Stimulated activated CD8-positive, alpha-beta memory T cell treated with anti-CD3 and anti-CD28 coated beads, Interleukin-7, amount 100 ng/mL, for 48 hours (primary cell): Measurements from ENCODE around the gene SNRNP200.

ENCODE experiments used
- DNase-seq, 2 donors: peaks; one replicate each; pipeline ENCODE4 v3.0.0-alpha.2; 2020; ENCODE audit warnings: low read depth in 1 of 2; ENCODE audit errors: extremely low read depth in 1 of 2

SNRNP200 gene

DNA sequence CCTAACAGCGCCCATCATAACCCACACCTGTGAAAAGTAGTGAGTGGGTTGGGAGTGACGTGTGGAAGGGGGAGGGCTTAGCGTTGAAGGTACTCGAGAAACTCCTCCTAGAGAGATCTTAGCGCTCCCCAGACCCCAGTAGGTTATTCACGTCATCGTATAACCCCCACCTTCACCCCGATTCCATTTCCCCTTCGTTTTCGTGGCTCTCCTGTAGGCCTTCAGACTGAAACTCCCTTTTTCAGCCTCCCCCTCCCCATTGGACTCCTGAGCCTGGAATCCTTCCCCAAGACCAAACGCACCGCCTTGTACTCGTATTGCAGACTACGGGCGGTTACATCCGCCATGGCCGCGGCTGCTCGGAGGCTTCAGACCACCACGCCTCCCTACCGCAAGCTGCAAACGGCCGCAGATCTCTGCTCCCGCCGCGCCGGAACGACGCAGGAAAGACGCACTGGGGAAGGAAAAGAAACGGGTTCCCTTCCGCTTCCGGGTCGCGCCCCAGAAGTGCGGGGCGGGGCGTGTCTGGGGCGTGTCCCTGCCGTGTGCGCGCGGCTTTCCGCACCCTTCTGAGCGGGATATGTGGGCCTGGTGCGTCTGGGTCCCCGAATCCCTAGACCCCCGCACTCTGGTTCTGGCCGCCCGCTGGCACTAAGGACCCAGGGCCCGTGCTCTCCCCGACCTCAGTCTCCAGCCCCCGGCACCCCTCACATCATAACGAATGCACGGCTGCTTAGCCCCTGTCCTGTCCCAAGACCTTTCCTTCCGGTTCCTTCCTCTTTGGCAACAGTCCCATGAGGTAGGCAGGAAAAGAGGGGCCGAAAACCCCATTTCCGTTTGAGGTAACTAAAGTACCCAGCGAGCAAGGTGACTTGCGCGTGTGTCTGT, at the start of gene SNRNP200:
Gene SNRNP200, minus strand, starts transcription at position 456 of the 888 bp plus-strand sequence. Its CDS starts 109 bp downstream, at position 347.
- DNase-seq, result peak; percentile 78 to 84

DNA sequence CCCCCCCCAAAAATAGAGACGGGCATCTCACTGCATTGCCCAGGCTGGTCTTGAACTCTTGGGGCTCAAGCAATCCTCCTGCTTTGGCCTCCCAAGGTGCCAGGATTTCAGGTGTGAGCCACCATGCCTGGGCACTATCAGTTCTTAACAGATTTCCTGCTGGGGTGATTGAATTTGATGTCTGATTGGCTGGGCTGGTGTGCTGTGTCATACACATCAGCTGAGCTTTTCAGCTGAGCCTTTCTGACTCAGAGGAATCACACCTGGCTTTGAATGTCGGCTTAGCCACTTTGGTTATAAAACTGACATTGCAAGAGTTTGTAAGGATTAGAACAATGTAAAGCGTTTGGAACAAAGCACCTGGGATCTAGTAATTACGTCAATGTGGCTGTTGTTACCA, 49.1 kb upstream of the SNRNP200 start:
- no peak for DNase-seq

GRCh38 chr2:96353606-96354101, 48.3 kb upstream of the SNRNP200 start:
- no peak for DNase-seq

GRCh38 chr2:96353032-96353561, 47.8 kb upstream of the SNRNP200 start:
- no peak for DNase-seq

DNA sequence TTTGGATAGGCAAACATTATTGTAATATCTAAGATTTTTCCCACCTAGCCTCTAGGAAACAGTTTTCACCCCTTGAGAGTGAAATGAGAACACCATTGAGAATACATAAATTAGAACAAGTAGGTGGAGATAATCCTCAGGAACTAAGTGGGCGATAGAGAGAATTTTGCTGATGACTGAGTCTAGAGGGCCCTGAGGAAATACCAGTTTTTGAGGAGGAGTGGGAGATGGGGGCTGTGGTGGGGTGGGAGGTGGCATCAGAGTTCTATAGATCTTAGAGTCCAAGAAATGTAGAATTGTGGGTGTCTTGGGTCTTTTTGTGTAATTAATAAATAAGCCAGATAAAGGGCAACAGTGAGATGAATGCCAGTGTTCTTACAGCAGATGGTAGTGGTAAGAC, 42.0 kb upstream of the SNRNP200 start:
- DNase-seq, result no peak

- no peak for DNase-seq
These were observed 40.6 kb upstream of the SNRNP200 start for GRCh38 chr2:96345868-96346462.

DNA sequence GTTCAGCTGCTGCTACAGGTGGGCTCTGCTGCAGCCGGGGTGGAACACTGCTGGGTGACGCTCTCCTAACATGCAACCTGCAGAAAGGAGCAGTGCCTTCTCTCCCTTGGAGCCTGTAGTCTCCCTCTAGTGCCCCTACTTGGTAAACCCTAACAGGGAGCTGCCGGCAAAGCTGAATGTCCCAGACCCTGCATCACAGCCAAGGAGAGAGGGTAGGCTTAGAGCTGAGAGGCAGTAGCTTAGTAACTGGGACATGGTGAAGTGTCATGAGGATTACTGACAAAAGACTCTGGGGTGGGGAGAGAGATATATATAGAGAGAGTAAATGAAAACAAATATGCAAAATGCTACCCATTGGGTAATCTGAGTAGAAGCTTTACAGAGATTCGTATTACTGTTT, 40.1 kb upstream of the SNRNP200 start:
- DNase-seq, result no peak

- DNase-seq, result no peak
These were observed 38.7 kb upstream of the SNRNP200 start for GRCh38 chr2:96344011-96344410.

GRCh38 chr2:96342085-96342484, 36.7 kb upstream of the SNRNP200 start:
- no peak for DNase-seq

- DNase-seq, result no peak
These were observed 36.3 kb upstream of the SNRNP200 start for GRCh38 chr2:96341641-96342040.

DNA sequence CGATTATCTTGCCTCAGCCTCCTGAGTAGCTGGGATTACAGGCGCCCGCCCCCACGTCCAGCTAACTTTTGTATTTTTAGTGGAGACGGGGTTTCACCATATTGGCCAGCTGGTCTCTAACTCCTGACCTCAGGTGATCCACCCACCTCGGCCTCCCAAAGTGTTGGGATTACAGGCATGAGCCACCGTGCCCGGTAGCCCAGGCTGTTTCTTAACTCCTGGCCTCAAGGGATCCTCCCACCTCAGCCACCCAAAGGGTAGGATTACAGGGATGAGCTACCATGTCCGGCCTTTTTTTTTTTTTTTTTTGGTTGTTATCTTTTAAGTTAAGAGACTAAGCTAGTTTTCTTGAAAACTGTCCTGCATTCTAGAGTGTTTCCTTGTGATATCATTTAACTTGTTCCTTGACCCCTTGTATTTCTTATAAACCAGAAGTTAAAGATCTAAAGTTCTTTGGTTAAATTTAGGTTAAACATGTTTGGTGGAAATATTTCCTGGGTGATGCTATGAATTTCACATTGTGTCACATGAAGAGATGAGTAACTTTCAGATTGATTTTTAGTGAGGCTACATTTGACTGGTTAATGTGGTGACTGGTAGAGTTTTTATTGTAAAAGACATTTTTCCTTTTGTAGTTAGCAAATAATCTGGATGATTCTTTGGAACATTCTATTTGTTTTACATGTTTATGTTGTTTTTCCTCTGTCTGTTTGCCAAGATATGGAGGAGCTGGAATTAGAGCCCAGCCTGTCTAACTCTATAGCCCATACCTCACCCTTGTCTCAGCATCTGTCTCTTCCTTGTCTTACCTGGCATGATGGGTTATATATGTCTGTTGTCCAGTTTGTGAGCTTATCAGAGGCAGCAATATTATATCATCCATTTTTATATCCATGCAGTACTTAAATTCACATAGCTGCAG, 35.4 kb upstream of the SNRNP200 start:
- no peak for DNase-seq

DNA sequence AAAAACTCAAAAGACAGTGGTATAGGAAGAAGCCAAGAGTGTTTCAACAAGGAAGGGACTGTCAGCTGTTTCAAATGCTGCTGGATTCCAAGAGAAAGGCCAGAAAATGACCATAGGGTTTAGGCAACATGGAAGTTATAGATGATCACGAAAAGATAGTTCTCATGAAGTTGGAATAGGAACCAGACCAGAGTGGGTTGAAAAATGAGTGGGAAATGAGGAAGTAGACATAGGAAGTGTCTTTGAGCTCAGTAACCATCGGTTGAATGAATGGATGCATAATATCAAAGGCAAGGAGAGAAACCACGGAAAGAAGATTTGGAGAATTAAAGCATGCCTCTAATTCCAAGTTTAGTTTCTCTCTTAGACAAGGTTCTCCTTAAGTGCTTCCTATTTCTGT, 31.5 kb upstream of the SNRNP200 start:
- no peak for DNase-seq

DNA sequence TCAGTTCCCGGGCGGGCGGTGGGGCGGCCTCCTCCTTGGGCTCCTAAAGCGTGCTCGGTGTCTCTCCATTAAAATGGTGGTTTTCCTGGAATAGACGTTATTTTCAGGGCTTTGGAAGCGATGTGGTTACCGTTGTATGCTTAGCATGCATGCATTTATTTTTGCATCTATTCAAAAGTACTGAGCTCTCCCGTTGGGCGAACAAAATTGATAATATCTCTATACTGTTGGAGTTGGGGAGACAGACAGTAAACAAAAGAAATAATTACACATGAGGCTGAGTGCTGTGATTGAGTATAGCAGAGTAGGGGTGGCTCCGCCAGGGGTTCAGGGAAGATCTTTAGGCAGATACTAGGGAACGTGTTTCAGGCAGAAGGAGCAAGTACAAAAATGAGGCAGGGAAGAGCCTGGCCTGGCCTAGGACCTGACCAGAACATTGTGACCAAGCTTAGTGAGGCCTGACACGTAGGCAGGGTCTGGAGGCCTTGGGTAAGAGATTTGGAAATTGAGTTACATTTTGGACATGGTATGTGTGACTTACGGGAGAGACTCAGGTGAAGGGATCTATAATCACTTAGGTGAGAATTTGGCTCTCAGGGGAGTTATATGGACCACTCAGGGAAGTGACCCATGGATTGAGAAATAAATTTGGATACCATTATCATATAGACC, 30.9 kb upstream of the SNRNP200 start:
- DNase-seq, result no peak

- DNase-seq, result no peak
These were observed 28.4 kb upstream of the SNRNP200 start for GRCh38 chr2:96333708-96334107.

GRCh38 chr2:96330407-96330806, 25.1 kb upstream of the SNRNP200 start:
- DNase-seq, result no peak

DNA sequence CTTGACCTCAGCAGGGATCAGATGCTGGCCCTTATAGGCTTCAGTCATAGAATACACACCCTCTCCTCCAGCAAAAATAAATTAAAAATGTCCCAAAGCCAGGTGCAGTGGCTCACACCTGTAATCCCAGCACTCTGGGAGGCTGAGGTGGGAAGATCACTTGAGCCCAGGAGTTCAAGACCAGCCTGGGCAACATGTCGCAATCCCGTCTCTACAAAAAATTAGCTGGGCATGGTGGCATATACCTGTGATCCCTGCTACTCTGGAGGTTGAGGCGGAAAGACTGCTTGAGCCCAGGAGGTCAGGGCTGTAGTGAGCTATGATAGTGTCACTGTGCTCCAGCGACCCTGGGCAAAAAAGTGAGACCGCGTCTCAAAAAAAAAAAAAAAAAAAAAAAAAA, 24.5 kb upstream of the SNRNP200 start:
- no peak for DNase-seq

- DNase-seq, result no peak
These were observed 24.1 kb upstream of the SNRNP200 start for GRCh38 chr2:96329456-96329855.

DNA sequence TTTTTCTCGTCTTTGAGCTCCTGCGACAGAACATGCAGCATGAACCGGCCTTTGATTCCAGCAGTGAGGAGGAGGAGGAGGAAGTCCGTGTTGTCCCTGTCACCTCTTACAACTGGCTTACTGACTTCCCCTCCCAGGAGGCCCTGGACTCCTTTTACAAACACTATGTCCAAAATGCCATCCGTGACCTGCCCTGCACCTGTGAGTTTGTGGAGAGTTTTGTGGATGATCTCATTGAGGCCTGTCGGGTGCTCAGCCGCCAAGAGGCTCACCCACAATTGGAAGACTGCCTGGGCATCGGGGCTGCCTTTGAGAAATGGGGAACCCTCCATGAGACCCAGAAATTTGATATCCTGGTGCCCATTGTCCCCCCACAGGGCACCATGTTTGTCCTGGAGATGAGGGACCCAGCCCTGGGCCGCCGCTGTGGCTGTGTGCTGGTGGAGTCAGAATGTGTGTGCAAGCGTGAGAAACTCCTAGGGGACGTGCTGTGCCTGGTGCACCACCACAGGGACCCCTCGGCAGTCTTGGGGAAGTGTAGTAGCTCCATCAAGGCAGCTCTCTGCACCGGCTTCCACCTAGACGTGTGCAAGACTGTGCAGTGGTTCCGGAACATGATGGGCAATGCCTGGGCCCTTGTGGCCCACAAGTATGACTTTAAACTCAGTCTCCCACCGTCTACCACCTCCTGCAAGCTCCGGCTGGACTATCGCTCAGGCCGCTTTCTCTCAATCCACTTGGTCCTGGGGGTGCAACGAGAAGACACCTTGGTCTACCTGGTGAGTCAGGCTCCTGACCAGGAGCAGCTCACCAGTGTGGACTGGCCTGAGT, 21.9 kb upstream of the SNRNP200 start:
- DNase-seq, result no peak

DNA sequence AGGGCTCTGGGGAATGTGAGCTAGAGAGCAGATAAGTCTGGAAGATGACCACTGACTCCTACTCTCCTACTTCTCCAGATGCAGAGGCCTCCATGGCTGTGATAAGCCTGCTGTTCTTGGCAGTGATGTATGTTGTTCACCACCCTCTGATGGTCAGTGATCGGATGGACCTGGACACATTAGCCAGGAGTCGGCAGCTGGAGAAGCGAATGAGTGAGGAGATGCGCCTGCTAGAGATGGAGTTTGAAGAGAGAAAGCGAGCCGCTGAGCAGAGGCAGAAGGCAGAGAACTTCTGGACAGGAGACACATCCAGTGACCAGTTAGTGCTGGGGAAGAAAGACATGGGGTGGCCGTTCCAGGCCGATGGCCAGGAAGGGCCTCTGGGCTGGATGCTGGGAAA, 21.2 kb upstream of the SNRNP200 start:
- DNase-seq, result no peak

DNA sequence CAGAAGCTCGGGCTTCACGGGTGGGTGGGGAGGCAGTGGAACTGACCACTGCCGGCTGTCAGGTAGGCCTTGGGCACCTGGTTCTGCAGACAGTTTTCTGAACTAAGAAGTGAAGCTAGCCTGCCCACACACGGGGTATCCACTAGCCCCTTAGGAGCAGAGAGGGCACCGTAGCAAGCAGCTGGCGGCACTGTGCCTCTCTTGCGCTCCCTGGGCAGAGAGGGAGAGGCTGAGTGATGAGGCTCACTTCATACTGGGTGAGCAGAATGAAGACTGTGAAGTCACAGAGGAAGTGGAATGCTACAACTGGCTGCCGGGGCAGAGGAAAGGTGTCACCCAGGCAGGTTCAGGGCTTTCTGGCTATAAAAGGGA, 20.5 kb upstream of the SNRNP200 start:
- no peak for DNase-seq
